Duodenal mucosa (tissue), 2 donors: ENCODE results near the gene DMC1.

Experiments used
- H3K27ac ChIP-seq: one replicate; pipeline ENCODE4 v1.7.0; 2013; ENCODE audit warnings: low read depth, low read length
- H3K27me3 ChIP-seq, 2 donors: one replicate each; pipeline ENCODE4 v1.7.0; 2013; ENCODE audit warnings: low read length in 2 of 2, control low read depth in 1 of 2; ENCODE audit not compliant: insufficient read depth in 2 of 2, control insufficient read depth in 1 of 2
- H3K36me3 ChIP-seq, 2 donors: one replicate each; pipeline ENCODE4 v1.7.0; 2013; ENCODE audit warnings: low read length in 2 of 2, control low read depth in 1 of 2; ENCODE audit not compliant: insufficient read depth in 2 of 2, control insufficient read depth in 1 of 2
- H3K4me1 ChIP-seq, 2 donors: one replicate each; pipeline ENCODE4 v1.7.0; 2013; ENCODE audit warnings: low read length in 2 of 2, control low read depth in 1 of 2; ENCODE audit not compliant: insufficient read depth in 2 of 2, control insufficient read depth in 1 of 2
- H3K4me3 ChIP-seq, 2 donors: one replicate each; pipeline ENCODE4 v1.7.0; 2013; ENCODE audit warnings: low read length in 2 of 2, low read depth in 1 of 2
- H3K9ac ChIP-seq, 2 donors: one replicate each; pipeline ENCODE4 v1.7.0; 2013; ENCODE audit warnings: low read length in 2 of 2, low read depth in 1 of 2
- H3K9me3 ChIP-seq, 2 donors: one replicate each; pipeline ENCODE4 v1.7.0; 2013; ENCODE audit warnings: low read length in 2 of 2, control low read depth in 1 of 2; ENCODE audit not compliant: control insufficient read depth in 1 of 2

The DMC1 gene

DNA sequence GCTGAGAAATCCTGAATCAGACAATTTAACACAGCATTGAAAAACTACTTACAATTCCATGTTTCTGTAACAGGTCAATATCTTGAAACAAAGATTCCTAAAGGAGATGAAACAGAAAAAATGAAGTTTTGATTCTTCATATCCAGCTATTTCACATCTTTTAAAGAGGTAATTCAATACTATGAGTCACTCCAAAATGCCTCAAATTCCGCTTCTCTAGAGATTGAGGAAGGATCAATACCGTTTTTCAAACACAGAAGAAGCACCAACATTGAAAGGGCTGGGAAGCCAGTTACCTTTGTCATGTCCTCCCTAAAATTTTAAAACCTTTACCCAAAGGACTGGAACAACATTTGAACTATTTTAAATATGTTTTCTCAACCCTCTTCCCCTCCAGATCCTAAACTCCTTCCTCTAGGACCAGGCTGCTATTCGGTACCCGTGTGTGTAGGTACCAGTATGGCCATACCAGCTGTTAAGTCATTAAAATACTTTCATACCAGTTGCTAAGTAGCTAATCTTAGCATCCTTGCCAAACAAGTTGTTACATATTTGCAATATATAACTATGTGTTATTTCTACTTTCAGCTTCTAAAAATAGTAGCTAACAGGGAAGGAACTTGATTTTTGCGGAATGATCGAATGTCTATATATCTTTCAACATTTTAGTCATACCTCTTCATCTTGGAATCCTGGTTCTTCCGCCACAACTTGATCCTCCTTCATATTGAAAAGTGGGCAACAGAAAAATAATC lies 2.3 kb downstream of the DMC1 start:
- H3K27me3 ChIP-seq, result no peaks in the 10 kb centered on the region
- peaks cover 5 to 13% of the 10 kb centered on the region in 2 donors for H3K4me1 ChIP-seq
- no peak overlapping the region for H3K4me3 ChIP-seq
- H3K36me3 ChIP-seq, result no peaks in the 10 kb centered on the region
- H3K27ac ChIP-seq, result no peak overlapping the region
- no peak overlapping the region for H3K9ac ChIP-seq
- H3K9me3 ChIP-seq, result no peaks in the 10 kb centered on the region

DNA sequence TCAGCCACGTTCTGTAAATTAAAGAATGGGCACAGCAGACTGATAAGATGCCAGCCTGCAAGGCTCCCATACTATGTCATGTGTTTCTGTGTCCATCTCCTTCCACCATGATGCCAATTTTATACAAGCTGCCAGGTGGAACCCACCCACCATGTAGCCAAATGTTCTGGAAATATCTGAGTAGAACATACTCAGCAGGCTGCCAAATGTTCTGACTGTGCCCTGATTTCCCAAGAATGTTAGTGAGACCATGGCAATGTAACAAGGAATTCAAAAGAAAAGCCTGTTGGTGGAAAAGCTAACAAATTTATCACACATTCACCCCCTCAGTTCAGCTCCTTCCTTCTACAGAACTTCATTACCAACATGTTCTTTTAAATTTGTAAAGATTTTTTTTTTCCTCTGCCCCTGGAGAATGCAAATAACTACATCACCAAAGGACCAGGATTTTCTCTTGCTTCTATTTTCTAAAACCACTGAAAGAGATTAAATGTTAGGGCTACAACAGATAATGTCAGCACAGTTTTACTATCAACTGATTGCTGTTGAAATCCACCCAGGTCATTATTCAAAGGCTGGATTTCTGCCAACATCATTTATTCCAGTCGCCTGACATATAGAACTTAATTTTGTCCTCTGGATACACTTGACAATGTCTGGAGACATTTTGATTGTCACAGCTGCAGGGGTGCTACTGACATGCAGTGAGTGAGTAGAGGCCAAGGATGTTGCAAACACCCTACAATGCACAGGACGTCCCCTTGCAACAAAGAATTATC lies 3.1 kb downstream of the DMC1 start:
- no peak overlapping the region for H3K27ac ChIP-seq
- no peak overlapping the region for H3K9ac ChIP-seq
- peaks cover 5 to 13% of the 10 kb centered on the region in 2 donors for H3K4me1 ChIP-seq
- H3K4me3 ChIP-seq, result no peak overlapping the region
- H3K27me3 ChIP-seq, result no peaks in the 10 kb centered on the region
- no peaks in the 10 kb centered on the region for H3K36me3 ChIP-seq
- no peaks in the 10 kb centered on the region for H3K9me3 ChIP-seq

DNA sequence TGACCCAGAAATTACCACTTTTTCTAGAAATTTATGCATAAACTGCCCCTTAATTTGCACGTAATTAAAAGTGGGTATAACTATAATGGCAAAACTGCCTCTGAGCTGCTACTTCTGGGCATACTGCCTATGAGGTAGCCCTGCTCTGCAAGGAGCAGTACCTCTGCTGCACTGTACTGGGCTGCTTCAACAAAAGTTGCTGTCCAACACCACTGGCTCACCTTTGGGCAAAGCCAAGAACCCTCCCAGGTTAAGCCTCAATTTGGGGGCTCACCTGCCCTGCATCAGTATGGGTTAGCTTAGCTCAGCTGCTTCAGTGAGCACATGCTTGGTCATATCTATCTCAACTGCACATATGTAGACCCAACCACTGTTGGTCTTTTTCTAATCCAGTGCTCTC lies 4.5 kb downstream of the DMC1 start:
- no peak overlapping the region for H3K9ac ChIP-seq
- H3K27me3 ChIP-seq, result no peaks in the 10 kb centered on the region
- H3K4me1 ChIP-seq, result peaks cover 0 to 7% of the 10 kb centered on the region in 2 donors
- no peaks in the 10 kb centered on the region for H3K9me3 ChIP-seq
- no peaks in the 10 kb centered on the region for H3K36me3 ChIP-seq
- H3K4me3 ChIP-seq, result no peak overlapping the region
- H3K27ac ChIP-seq, result no peak overlapping the region

DNA sequence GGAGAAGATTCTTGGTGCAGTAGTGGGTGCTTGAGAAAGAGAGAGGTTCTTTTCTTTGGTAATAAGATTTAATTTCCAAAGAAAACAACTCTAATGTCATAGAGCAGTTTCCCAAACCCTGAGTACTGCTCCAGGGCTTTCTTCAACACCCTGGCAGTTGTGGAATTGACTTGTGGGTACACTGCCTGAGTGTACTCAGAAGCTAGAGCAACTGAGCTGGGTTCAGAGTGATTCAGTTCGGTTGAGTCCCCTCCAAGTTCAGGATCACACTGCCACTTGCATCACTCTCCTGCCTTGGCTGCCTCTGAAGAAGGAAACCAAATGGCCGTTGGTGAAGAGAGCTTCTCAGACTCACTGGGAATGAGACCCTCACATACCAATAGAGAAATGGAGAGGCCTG lies 5.3 kb downstream of the DMC1 start:
- Histone ChIP-seq H3K4me3 (no peak overlapping the region), H3K27ac (no peak overlapping the region), H3K9me3 (no peaks in the 10 kb centered on the region), H3K36me3 (no peaks in the 10 kb centered on the region), H3K9ac (no peak overlapping the region), H3K27me3 (no peaks in the 10 kb centered on the region), H3K4me1 (peaks cover 0 to 4% of the 10 kb centered on the region in 2 donors)

DNA sequence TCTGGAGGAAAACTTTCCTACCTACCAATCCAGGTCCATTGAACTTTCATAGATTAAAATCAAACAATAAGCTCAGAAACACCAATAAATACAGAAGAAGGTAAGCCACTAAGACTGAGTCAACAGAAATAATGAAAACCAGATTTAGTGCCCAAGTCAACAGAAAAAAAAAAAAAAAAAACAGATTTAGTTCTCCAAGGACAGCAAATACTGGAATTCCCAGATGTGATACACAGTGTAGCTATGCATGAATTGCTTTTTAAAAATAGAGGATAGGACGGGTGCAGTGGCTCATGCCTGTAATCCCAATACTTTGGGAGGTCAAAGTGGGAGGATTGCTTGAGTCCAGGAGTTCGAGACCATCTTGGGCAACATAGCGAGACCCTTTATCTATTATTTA lies 15.7 kb downstream of the DMC1 start:
- Histone ChIP-seq H3K9ac (no peak overlapping the region), H3K4me3 (no peak overlapping the region), H3K36me3 (no peaks in the 10 kb centered on the region), H3K4me1 (no peaks in the 10 kb centered on the region), H3K27ac (no peak overlapping the region), H3K9me3 (no peaks in the 10 kb centered on the region), H3K27me3 (no peaks in the 10 kb centered on the region)

DNA sequence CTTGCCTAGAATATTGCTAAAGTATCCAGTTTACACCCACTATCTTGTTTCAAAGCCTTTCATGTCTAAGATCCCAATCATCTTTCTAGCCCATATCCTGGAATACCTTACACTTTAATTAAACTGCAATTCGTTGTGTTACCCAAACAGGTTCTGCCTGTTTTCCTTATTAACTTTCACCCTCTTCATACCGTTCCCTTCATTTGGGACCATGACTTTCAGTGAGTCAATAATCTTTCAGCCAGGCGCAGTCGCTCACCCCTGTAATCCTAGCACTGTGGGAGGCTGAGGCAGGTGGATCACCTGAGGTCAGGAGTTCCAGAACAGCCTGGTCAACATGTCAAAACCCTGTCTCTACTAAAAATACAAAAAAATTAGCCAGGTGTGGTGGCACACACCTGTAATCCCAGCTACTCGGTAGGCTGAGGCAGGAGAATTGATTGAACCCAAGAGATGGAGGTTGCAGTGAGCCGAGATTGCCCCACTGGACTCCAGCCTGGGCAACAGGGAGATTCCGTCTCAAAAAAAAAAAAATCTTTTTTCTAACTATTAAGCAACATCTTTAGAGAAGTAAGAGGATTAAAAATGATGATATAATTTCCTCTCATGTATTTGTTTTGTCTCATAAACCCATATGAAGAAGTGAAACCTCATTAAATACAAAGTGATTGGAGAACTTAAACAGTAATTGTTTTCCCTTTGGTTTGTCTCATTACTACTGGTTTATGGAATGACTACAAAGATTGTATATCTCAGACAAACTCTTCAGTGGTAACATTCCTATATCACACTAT lies 20.7 kb downstream of the DMC1 start:
- no peaks in the 10 kb centered on the region for H3K27me3 ChIP-seq
- no peak overlapping the region for H3K27ac ChIP-seq

DNA sequence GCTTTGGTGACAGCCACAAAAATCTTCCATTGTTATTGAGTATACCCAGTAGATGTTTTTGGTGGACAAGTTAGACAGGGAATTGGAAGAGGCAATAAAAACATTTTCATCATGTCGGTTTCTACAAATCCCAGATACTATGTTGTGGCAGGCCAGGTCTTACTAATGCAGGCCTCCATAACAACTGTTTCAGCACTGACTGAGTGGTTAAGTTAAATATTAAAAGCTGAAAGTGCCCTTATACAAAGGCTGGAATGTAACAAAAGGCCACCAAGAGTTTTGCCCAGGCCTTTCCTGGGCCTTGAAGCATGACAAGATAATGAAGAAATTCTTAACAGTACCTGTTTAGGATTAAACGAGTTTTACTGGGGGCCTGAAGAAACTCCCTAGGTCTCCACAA lies 29.3 kb downstream of the DMC1 start:
- no peak overlapping the region for H3K27ac ChIP-seq
- no peaks in the 10 kb centered on the region for H3K27me3 ChIP-seq
- H3K9ac ChIP-seq, result no peak overlapping the region
- no peaks in the 10 kb centered on the region for H3K36me3 ChIP-seq
- H3K9me3 ChIP-seq, result peaks cover 0 to 14% of the 10 kb centered on the region in 2 donors
- H3K4me3 ChIP-seq, result no peak overlapping the region
- H3K4me1 ChIP-seq, result no peaks in the 10 kb centered on the region

More for the DNA sequence above, 20.7 kb downstream of the DMC1 start:
- no peak overlapping the region for H3K4me3 ChIP-seq
- H3K36me3 ChIP-seq, result no peaks in the 10 kb centered on the region
- no peak overlapping the region for H3K9ac ChIP-seq
- peaks cover 0 to 2% of the 10 kb centered on the region in 2 donors for H3K9me3 ChIP-seq
- no peaks in the 10 kb centered on the region for H3K4me1 ChIP-seq

DNA sequence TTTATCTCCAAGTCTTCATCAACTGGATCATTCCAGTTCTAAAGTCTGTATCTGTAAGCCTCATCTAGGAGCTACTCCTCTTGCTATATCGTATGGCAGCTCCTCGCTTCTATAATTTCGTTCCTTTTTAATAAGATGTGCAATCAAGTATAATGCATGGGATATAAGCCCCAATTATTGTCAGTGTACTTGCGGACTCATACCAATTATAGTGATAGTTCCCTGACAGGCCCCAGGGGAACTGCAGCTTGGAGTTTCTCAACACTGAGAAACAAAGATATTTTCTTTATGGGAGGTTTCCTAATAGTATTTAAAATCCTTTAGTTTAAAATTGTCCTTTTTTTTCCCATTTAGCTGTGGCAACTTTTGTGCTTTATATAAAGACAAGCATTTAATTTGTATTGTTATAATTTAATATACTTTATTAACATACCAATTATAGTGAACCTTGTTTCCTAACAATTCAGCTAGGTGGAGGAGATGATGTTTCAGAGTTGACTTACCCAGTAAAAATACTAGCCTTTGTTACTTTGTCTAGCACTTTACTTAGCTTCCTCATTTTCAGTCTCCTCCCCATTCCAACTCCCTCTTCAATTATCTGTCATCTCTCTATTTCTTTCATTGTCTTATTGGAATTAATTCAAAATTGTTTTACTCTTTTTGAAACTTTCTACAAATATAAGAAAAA lies 38.6 kb downstream of the DMC1 start:
- H3K4me3 ChIP-seq, result no peak overlapping the region
- H3K36me3 ChIP-seq, result no peaks in the 10 kb centered on the region
- H3K27ac ChIP-seq, result no peak overlapping the region
- no peaks in the 10 kb centered on the region for H3K27me3 ChIP-seq
- H3K9me3 ChIP-seq, result no peaks in the 10 kb centered on the region
- no peaks in the 10 kb centered on the region for H3K4me1 ChIP-seq
- H3K9ac ChIP-seq, result no peak overlapping the region

DNA sequence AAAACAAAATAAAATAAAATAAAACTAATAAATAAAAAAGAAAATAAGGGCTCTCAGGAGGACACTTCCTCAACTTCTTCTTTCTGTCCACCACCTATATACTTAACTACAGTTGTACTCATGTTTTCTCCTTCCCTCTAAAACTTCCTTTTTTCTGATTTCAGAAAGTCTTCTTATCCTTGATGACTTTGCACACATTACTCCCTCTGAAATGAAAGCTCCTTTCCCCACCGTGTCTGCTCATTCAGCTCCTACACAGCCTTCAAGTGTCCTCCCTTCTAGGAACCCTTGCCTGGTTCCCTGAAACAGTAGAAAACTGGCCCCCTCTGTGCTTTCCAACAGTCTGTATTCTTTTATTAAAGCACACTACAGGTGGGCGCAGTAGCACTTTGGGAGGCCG lies 45.6 kb downstream of the DMC1 start:
- Histone ChIP-seq H3K4me3 (no peak overlapping the region), H3K9ac (no peak overlapping the region), H3K36me3 (no peaks in the 10 kb centered on the region), H3K27ac (no peak overlapping the region), H3K27me3 (no peaks in the 10 kb centered on the region), H3K4me1 (no peaks in the 10 kb centered on the region), H3K9me3 (no peaks in the 10 kb centered on the region)
